ENCODE measurements around the gene PRDM15.

The PRDM15 gene

GRCh38 chr21:41778930-41779600 lies 100.1 kb downstream of the PRDM15 start:
- H3K9me2 ChIP-seq (replicated peaks; ENCODE audit: insufficient read depth, low read length), result no peaks in the 10 kb centered on the region
- peaks cover 54% of the 10 kb centered on the region for H3K27me3 ChIP-seq (replicated peaks; ENCODE audit: insufficient read depth, low read length)
- no peak overlapping the region for H3K27ac ChIP-seq (ENCODE audit: low read length)
- H3K79me2 ChIP-seq (ENCODE audit: low read length), result no peaks in the 10 kb centered on the region
- no peaks in the 10 kb centered on the region for H3K36me3 ChIP-seq (replicated peaks; ENCODE audit: insufficient read depth, low read length)
- no peaks in the 10 kb centered on the region for H4K20me1 ChIP-seq (ENCODE audit: insufficient read depth, low read length)
- TF ChIP-seq, protein P1, sequence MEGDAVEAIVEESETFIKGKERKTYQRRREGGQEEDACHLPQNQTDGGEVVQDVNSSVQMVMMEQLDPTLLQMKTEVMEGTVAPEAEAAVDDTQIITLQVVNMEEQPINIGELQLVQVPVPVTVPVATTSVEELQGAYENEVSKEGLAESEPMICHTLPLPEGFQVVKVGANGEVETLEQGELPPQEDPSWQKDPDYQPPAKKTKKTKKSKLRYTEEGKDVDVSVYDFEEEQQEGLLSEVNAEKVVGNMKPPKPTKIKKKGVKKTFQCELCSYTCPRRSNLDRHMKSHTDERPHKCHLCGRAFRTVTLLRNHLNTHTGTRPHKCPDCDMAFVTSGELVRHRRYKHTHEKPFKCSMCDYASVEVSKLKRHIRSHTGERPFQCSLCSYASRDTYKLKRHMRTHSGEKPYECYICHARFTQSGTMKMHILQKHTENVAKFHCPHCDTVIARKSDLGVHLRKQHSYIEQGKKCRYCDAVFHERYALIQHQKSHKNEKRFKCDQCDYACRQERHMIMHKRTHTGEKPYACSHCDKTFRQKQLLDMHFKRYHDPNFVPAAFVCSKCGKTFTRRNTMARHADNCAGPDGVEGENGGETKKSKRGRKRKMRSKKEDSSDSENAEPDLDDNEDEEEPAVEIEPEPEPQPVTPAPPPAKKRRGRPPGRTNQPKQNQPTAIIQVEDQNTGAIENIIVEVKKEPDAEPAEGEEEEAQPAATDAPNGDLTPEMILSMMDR (IDR thresholded peaks at IDR 0.05; ENCODE audit: low read length), result no peak
- no peak for TF ChIP-seq EZH2 (optimal IDR thresholded peaks at IDR 0.05; ENCODE audit: low read depth, low read length)
- TF ChIP-seq EZH2phosphoT487 (IDR thresholded peaks at IDR 0.05; ENCODE audit: low read length), result no peak
- H3K9me3 ChIP-seq (replicated peaks; ENCODE audit: insufficient read depth, low read length), result no peaks in the 10 kb centered on the region
- no peak overlapping the region for H3K4me3 ChIP-seq (ENCODE audit: low read length)
- H3K4me2 ChIP-seq (ENCODE audit: low read depth, low read length), result no peak overlapping the region
- DNase-seq, result no peak
- no peak overlapping the region for H3K9ac ChIP-seq (ENCODE audit: low read length)
- H3F3A ChIP-seq (ENCODE audit: insufficient read depth, low read length), result no peaks in the 10 kb centered on the region
- no peaks in the 10 kb centered on the region for H3K4me1 ChIP-seq (ENCODE audit: low read length)
- no peak overlapping the region for H2AFZ ChIP-seq (ENCODE audit: low read length)

DNA sequence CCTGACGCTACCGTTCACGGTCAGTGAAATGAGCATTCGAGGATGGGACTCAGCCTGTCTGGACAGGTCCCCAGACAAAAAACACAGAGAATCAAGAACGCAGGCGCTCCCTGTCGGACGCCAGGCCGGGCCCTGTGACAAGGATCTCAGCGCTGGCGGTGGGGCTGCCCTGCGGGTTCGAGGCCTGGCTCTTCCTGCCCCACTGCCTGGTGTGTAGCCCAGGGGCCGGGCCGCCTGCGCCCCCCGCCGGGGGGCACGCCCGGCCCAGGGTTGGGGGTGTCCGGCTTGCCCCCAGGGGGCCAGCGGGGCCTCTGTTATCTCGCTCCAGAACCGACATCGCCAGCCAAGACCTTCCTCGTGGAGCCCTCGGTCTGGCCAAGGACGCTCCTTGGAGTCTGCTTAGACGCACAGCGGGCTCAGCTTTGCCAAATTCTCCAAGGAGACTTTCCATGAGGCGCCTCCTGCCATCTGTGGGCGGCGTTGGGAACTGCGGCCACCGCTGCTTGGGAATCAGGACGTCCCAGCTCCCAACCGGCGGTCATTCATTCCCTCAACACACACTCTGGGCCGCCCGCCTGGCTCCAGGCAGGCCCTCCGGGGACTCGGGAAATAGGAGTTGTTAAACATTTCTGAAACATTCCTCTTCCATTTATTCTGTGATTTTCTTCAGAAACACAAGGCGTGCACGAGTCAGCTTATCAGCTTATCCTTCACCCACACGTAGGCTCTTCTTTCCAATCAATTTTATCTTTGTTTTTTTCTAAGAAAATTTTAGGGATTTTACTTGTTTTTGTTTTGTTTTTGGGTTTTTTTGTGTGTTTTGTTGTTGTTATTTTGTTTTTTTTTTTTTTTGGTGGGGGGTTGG lies 101.0 kb downstream of the PRDM15 start:
- Histone ChIP-seq H3K9me2 (replicated peaks; ENCODE audit: insufficient read depth, low read length) (no peaks in the 10 kb centered on the region), H3K27me3 (replicated peaks; ENCODE audit: insufficient read depth, low read length) (peaks cover 62% of the 10 kb centered on the region), H3F3A (ENCODE audit: insufficient read depth, low read length) (no peaks in the 10 kb centered on the region), H3K4me3 (ENCODE audit: low read length) (no peak overlapping the region), H3K79me2 (ENCODE audit: low read length) (no peaks in the 10 kb centered on the region), H3K4me1 (ENCODE audit: low read length) (no peaks in the 10 kb centered on the region), H3K36me3 (replicated peaks; ENCODE audit: insufficient read depth, low read length) (no peaks in the 10 kb centered on the region), H3K4me2 (ENCODE audit: low read depth, low read length) (no peak overlapping the region), H3K9me3 (replicated peaks; ENCODE audit: insufficient read depth, low read length) (no peaks in the 10 kb centered on the region), H3K27ac (ENCODE audit: low read length) (no peak overlapping the region), H3K9ac (ENCODE audit: low read length) (no peak overlapping the region), H4K20me1 (ENCODE audit: insufficient read depth, low read length) (no peaks in the 10 kb centered on the region), H2AFZ (ENCODE audit: low read length) (no peak overlapping the region)
- TF ChIP-seq EZH2phosphoT487 (IDR thresholded peaks at IDR 0.05; ENCODE audit: low read length), result no peak
- TF ChIP-seq, protein P1 (IDR thresholded peaks at IDR 0.05; ENCODE audit: low read length), result peak; percentile 42
- DNase-seq, result no peak

DNA sequence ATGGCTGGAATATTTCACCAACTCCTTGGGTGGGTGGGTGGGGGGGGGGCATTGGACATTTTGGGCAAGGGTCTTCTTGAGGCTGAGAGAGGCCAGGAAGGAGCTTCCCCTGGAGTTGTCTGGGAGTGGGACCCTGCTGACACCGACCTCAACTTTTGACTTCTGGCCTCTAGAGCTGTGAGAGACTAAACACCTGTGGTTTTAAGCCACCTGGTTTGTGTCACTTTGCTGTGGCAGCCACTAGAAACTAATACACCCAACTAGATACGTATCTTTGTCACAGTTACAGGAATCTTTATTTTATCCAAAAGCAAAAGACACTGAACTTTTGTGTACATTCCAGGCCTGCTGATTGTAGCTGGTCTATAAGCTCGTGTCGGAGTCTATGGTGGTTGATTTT lies 102.4 kb downstream of the PRDM15 start:
- Histone ChIP-seq H3K27me3 (replicated peaks; ENCODE audit: insufficient read depth, low read length) (peaks cover 77% of the 10 kb centered on the region), H3K4me1 (ENCODE audit: low read length) (no peaks in the 10 kb centered on the region), H4K20me1 (ENCODE audit: insufficient read depth, low read length) (no peaks in the 10 kb centered on the region), H3K27ac (ENCODE audit: low read length) (no peak overlapping the region), H3K9me2 (replicated peaks; ENCODE audit: insufficient read depth, low read length) (no peaks in the 10 kb centered on the region), H3K36me3 (replicated peaks; ENCODE audit: insufficient read depth, low read length) (no peaks in the 10 kb centered on the region), H3K4me3 (ENCODE audit: low read length) (no peak overlapping the region), H3K4me2 (ENCODE audit: low read depth, low read length) (no peak overlapping the region), H2AFZ (ENCODE audit: low read length) (no peak overlapping the region), H3K9me3 (replicated peaks; ENCODE audit: insufficient read depth, low read length) (no peaks in the 10 kb centered on the region), H3F3A (ENCODE audit: insufficient read depth, low read length) (no peaks in the 10 kb centered on the region), H3K9ac (ENCODE audit: low read length) (no peak overlapping the region), H3K79me2 (ENCODE audit: low read length) (no peaks in the 10 kb centered on the region)
- DNase-seq, result no peak
- TF ChIP-seq EZH2phosphoT487 (IDR thresholded peaks at IDR 0.05; ENCODE audit: low read length) (no peak), EZH2 (optimal IDR thresholded peaks at IDR 0.05; ENCODE audit: low read depth, low read length) (no peak)
- TF ChIP-seq, protein P1 (IDR thresholded peaks at IDR 0.05; ENCODE audit: low read length), result no peak
